Trophoblast cell (in vitro differentiated cells and primary cell): ENCODE results near the gene LRGUK.

Source experiments
- DNase-seq, 2 donors: peaks; one replicate each; pipeline ENCODE4 v3.0.0-alpha.2; 2016
- H2AFZ ChIP-seq: 2 replicates; pipeline ENCODE4 v1.6.1; 2013; ENCODE audit warnings: low read length, moderate library complexity, mild to moderate bottlenecking; ENCODE audit not compliant: insufficient read depth, poor library complexity
- H2AK5ac ChIP-seq: 2 replicates; pipeline ENCODE4 v1.6.1; 2013; ENCODE audit warnings: mild to moderate bottlenecking, low read length
- H2BK120ac ChIP-seq: 2 replicates; pipeline ENCODE4 v1.6.1; 2013; ENCODE audit warnings: low read length, mild to moderate bottlenecking, moderate library complexity; ENCODE audit not compliant: insufficient read depth, poor library complexity
- H2BK12ac ChIP-seq: 2 replicates; pipeline ENCODE4 v1.6.1; 2013; ENCODE audit warnings: mild to moderate bottlenecking, low read length, moderate library complexity
- H2BK5ac ChIP-seq: 2 replicates; pipeline ENCODE4 v1.6.1; 2013; ENCODE audit warnings: low read length, low read depth, moderate library complexity, mild to moderate bottlenecking; ENCODE audit not compliant: poor library complexity
- H3K14ac ChIP-seq: 2 replicates; pipeline ENCODE4 v1.6.1; 2013; ENCODE audit warnings: mild to moderate bottlenecking, low read length
- H3K18ac ChIP-seq: 2 replicates; pipeline ENCODE4 v1.6.1; 2013; ENCODE audit warnings: mild to moderate bottlenecking, low read length
- H3K23ac ChIP-seq: 2 replicates; pipeline ENCODE4 v1.6.1; 2013; ENCODE audit warnings: low read length
- H3K27ac ChIP-seq: 2 replicates; pipeline ENCODE4 v1.5.1; 2013; ENCODE audit warnings: low read depth, mild to moderate bottlenecking, inconsistent platforms, low read length, moderate library complexity
- H3K27me3 ChIP-seq: 2 replicates; pipeline ENCODE4 v1.6.1; 2013; ENCODE audit warnings: inconsistent platforms, mild to moderate bottlenecking, low read length, moderate library complexity; ENCODE audit not compliant: insufficient read depth
- H3K36me3 ChIP-seq, 2 experiments: 1 replicate in 1 of 2; 2 replicates in 1 of 2; pipeline ENCODE4 v1.6.1; 2013; ENCODE audit warnings: low read length in 2 of 2, mild to moderate bottlenecking in 2 of 2, moderate library complexity in 1 of 2; ENCODE audit not compliant: insufficient read depth in 2 of 2, control insufficient read depth in 1 of 2
- H3K4ac ChIP-seq: 2 replicates; pipeline ENCODE4 v1.6.1; 2013; ENCODE audit warnings: low read depth, mild to moderate bottlenecking, low read length, moderate library complexity
- H3K4me1 ChIP-seq, 2 experiments: 1 replicate in 1 of 2; 2 replicates in 1 of 2; pipeline ENCODE4 v1.6.1; 2013; ENCODE audit warnings: low read length in 2 of 2, mild to moderate bottlenecking in 2 of 2, moderate library complexity in 1 of 2; ENCODE audit not compliant: insufficient read depth in 2 of 2, control insufficient read depth in 1 of 2
- H3K4me2 ChIP-seq: 2 replicates; pipeline ENCODE4 v1.6.1; 2013; ENCODE audit warnings: inconsistent platforms, mild to moderate bottlenecking, low read length, moderate library complexity
- H3K4me3 ChIP-seq: 2 replicates; pipeline ENCODE4 v1.5.1; 2013; ENCODE audit warnings: mild to moderate bottlenecking, low read depth, low read length, inconsistent platforms
- H3K79me1 ChIP-seq: one replicate; pipeline ENCODE4 v1.6.1; 2013; ENCODE audit warnings: low read length
- H3K79me2 ChIP-seq: 2 replicates; pipeline ENCODE4 v1.6.1; 2013; ENCODE audit warnings: low read length, mild to moderate bottlenecking; ENCODE audit not compliant: control insufficient read depth, insufficient read depth, poor library complexity
- H3K9ac ChIP-seq: 2 replicates; pipeline ENCODE4 v1.6.1; 2013; ENCODE audit warnings: mild to moderate bottlenecking, low read length
- H3K9me3 ChIP-seq: 2 replicates; pipeline ENCODE4 v1.6.1; 2013; ENCODE audit warnings: low read depth, mild to moderate bottlenecking, control low read depth, inconsistent platforms, low read length; ENCODE audit not compliant: insufficient read depth
- H4K12ac ChIP-seq: 2 replicates; pipeline ENCODE4 v1.6.1; 2013; ENCODE audit warnings: low read depth, mild to moderate bottlenecking, low read length, moderate library complexity
- H4K8ac ChIP-seq: 2 replicates; pipeline ENCODE4 v1.6.1; 2013; ENCODE audit warnings: low read depth, mild to moderate bottlenecking, low read length, moderate library complexity
- H4K91ac ChIP-seq: one replicate; pipeline ENCODE4 v1.6.1; 2013; ENCODE audit warnings: low read depth, mild to moderate bottlenecking, low read length, moderate library complexity
- WGBS: extraction: QIAGEN DNeasy Blood & Tissue Kit; methylation state at CpG from one replicate; pipeline ENCODE4 v1.1.7; 2013; ENCODE audit warnings: missing lambda C conversion rate; ENCODE audit not compliant: insufficient read length, insufficient coverage; ENCODE audit errors: extremely low coverage; 5-methylcytosine and 5-hydroxymethylcytosine counted together

Gene LRGUK

DNA sequence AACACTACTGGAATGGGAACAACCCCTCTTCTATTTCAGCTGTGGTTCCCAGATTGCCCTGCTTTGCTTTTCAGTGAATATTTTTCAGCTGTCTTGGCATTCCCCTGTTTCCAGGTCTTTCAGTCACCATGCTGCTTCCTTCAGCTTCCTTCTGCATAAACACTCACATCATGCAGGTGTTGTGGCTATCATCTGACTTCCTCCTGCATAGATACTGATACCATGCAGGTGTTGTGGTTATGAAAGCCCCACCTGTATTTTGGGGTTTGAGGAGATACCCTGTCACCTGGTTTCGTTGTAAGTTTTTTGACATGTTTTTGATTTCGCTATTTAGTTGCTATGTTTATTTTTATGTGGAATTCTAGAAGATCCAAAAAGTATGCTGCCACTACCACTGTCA, 118.1 kb downstream of the LRGUK start:
- Histone ChIP-seq H3K79me2 (no peaks in the 10 kb centered on the region), H2BK120ac (no peak overlapping the region), H2AK5ac (no peak overlapping the region), H3K4me1 (no peaks in the 10 kb centered on the region), H3K4me3 (no peak overlapping the region), H3K14ac (no peak overlapping the region), H3K9ac (no peak overlapping the region), H4K91ac (no peak overlapping the region), H2BK5ac (no peak overlapping the region), H3K9me3 (no peaks in the 10 kb centered on the region), H2AFZ (no peak overlapping the region), H4K12ac (no peak overlapping the region), H2BK12ac (no peak overlapping the region), H3K36me3 (no peaks in the 10 kb centered on the region), H3K4me2 (no peak overlapping the region), H3K27me3 (no peaks in the 10 kb centered on the region), H4K8ac (no peak overlapping the region), H3K27ac (no peak overlapping the region), H3K79me1 (no peaks in the 10 kb centered on the region), H3K4ac (no peak overlapping the region), H3K18ac (no peak overlapping the region), H3K23ac (no peak overlapping the region)
- WGBS = no CpG with 5 or more reads among the region's 2 CpGs
- DNase-seq = no peak

DNA sequence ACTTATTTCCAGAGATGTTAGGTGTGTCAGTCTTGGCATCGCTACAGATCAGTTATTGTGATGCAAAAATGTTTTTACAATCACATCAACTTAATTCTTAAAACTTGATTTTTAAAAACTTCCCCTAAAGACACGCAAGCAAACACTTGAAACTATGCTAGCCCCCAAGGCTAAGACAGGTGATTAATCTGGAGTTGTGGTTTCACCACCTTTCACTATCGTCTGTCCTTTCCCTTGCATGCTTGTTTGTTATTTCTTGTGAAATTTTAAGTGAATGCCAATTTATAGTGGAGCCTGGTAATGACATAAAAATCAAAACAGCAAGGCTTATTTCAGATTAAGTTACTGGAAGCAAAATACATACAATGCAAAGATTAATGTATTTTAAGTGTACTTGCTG, 119.2 kb downstream of the LRGUK start:
- H3K27ac ChIP-seq = no peak overlapping the region
- H3K4me2 ChIP-seq = no peak overlapping the region
- no peak overlapping the region for H2BK12ac ChIP-seq
- H3K18ac ChIP-seq = no peak overlapping the region
- no peak overlapping the region for H3K14ac ChIP-seq
- no peaks in the 10 kb centered on the region for H3K36me3 ChIP-seq
- no peak for DNase-seq
- H4K12ac ChIP-seq = no peak overlapping the region
- no peak overlapping the region for H3K23ac ChIP-seq
- no peaks in the 10 kb centered on the region for H3K79me2 ChIP-seq
- H3K4ac ChIP-seq = no peak overlapping the region
- H3K9ac ChIP-seq = no peak overlapping the region
- H2BK5ac ChIP-seq = no peak overlapping the region
- H2BK120ac ChIP-seq = no peak overlapping the region
- H3K4me3 ChIP-seq = no peak overlapping the region
- no peak overlapping the region for H2AFZ ChIP-seq
- no peaks in the 10 kb centered on the region for H3K4me1 ChIP-seq
- no peaks in the 10 kb centered on the region for H3K27me3 ChIP-seq
- H2AK5ac ChIP-seq = no peak overlapping the region
- WGBS = no CpG with 5 or more reads among the region's 3 CpGs
- no peak overlapping the region for H4K91ac ChIP-seq
- no peaks in the 10 kb centered on the region for H3K79me1 ChIP-seq
- no peak overlapping the region for H4K8ac ChIP-seq
- H3K9me3 ChIP-seq = no peaks in the 10 kb centered on the region

DNA sequence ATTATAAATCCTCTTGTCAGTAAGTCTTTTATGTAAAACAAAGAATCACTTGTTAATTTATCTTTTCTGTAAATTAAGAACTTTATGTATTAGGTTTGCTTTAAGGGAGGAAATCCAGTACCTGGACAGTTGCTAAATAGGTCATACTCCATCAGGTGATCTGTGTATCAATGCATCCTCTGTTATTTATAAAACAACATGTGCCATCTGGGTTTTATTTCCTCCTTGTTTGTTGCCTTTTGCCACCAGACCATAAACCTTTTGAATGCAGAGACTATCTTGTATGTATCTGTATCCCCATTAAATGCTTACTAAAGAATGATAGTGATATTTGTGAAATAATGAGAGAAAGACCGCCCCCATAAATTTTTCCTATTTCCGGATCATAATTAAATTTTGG, 119.6 kb downstream of the LRGUK start:
- Histone ChIP-seq H3K4ac (no peak overlapping the region), H3K27me3 (no peaks in the 10 kb centered on the region), H3K79me1 (no peaks in the 10 kb centered on the region), H3K18ac (no peak overlapping the region), H2BK12ac (no peak overlapping the region), H3K23ac (no peak overlapping the region), H3K14ac (no peak overlapping the region), H2BK5ac (no peak overlapping the region), H2BK120ac (no peak overlapping the region), H4K12ac (no peak overlapping the region), H3K4me3 (no peak overlapping the region), H3K9ac (no peak overlapping the region), H3K9me3 (no peaks in the 10 kb centered on the region), H3K79me2 (no peaks in the 10 kb centered on the region), H2AFZ (no peak overlapping the region), H2AK5ac (no peak overlapping the region), H3K36me3 (no peaks in the 10 kb centered on the region), H3K4me2 (no peak overlapping the region), H3K4me1 (no peaks in the 10 kb centered on the region), H3K27ac (no peak overlapping the region), H4K91ac (no peak overlapping the region), H4K8ac (no peak overlapping the region)
- DNase-seq = no peak
- WGBS = no CpG with 5 or more reads among the region's 2 CpGs

DNA sequence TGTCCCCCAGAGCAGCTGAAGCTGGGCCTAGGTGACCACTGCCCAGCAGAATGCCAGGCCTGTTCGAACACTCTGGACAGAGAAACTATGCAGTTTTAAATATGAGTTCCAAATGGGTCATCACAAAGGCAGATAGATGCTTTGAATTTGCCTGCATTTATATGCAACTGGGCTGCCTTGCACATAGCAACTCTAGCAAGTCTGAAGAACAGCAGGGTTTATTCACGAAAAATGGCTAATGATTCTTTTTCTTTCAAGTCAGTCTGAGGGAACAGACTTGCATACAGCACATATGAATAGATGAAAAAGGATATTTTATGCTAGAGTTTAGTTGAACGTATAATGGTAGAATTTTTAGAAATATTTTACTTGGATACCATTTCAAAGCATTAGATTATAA, 121.1 kb downstream of the LRGUK start:
- H3K9me3 ChIP-seq = no peaks in the 10 kb centered on the region
- H4K8ac ChIP-seq = no peak overlapping the region
- H2AK5ac ChIP-seq = no peak overlapping the region
- H3K36me3 ChIP-seq = no peaks in the 10 kb centered on the region
- DNase-seq = no peak
- no peak overlapping the region for H4K91ac ChIP-seq
- no peak overlapping the region for H3K18ac ChIP-seq
- H3K4ac ChIP-seq = no peak overlapping the region
- H2BK12ac ChIP-seq = no peak overlapping the region
- H3K9ac ChIP-seq = peak overlapping the region; percentile 66
- H3K4me1 ChIP-seq = no peaks in the 10 kb centered on the region
- no peak overlapping the region for H3K14ac ChIP-seq
- H2BK120ac ChIP-seq = no peak overlapping the region
- H4K12ac ChIP-seq = no peak overlapping the region
- H3K27ac ChIP-seq = no peak overlapping the region
- no peaks in the 10 kb centered on the region for H3K79me2 ChIP-seq
- no peak overlapping the region for H2BK5ac ChIP-seq
- no peaks in the 10 kb centered on the region for H3K79me1 ChIP-seq
- no peaks in the 10 kb centered on the region for H3K27me3 ChIP-seq
- no CpG with 5 or more reads among the region's 3 CpGs for WGBS
- no peak overlapping the region for H2AFZ ChIP-seq
- no peak overlapping the region for H3K23ac ChIP-seq
- H3K4me3 ChIP-seq = no peak overlapping the region
- no peak overlapping the region for H3K4me2 ChIP-seq
